ENCODE results near the gene FXYD6.

DNA sequence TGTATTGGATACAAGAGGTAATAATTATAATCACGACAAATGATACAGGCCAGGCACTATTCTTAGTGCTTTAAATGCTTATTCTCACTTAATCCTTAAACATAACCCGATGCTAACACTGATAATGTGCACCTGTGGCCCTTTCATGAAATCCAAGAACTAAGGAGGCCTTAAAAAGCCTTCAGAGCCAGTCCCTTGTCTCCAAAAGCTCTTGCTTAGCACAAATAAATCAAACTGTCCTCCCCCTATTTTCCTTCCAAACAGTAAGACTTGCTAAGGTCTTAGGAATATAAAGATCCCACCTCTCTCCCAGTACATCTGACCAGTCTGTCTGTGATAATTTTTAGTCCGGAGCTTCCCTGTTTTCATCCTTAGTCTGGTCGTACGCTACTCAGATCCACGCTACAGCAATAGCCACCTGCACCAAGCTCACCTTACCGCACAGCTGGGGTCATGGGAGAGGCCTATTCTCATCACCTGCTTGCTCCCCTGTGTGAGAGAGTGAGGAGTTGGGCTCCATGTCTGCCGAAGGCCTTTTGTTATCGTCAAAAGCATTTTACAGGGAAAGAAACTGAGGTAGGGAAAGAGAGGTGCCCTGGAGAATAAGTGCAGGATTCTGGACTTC lies 16.9 kb downstream of the FXYD6 start:
- TF ChIP-seq POLR2A (IDR thresholded peaks at IDR 0.05), result no peak
- TF ChIP-seq, protein P1, sequence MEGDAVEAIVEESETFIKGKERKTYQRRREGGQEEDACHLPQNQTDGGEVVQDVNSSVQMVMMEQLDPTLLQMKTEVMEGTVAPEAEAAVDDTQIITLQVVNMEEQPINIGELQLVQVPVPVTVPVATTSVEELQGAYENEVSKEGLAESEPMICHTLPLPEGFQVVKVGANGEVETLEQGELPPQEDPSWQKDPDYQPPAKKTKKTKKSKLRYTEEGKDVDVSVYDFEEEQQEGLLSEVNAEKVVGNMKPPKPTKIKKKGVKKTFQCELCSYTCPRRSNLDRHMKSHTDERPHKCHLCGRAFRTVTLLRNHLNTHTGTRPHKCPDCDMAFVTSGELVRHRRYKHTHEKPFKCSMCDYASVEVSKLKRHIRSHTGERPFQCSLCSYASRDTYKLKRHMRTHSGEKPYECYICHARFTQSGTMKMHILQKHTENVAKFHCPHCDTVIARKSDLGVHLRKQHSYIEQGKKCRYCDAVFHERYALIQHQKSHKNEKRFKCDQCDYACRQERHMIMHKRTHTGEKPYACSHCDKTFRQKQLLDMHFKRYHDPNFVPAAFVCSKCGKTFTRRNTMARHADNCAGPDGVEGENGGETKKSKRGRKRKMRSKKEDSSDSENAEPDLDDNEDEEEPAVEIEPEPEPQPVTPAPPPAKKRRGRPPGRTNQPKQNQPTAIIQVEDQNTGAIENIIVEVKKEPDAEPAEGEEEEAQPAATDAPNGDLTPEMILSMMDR (IDR thresholded peaks at IDR 0.05), result no peak

All from Peyer's patch (tissue), 4 donors.